ENCODE data around the gene MANF.

The MANF gene

DNA sequence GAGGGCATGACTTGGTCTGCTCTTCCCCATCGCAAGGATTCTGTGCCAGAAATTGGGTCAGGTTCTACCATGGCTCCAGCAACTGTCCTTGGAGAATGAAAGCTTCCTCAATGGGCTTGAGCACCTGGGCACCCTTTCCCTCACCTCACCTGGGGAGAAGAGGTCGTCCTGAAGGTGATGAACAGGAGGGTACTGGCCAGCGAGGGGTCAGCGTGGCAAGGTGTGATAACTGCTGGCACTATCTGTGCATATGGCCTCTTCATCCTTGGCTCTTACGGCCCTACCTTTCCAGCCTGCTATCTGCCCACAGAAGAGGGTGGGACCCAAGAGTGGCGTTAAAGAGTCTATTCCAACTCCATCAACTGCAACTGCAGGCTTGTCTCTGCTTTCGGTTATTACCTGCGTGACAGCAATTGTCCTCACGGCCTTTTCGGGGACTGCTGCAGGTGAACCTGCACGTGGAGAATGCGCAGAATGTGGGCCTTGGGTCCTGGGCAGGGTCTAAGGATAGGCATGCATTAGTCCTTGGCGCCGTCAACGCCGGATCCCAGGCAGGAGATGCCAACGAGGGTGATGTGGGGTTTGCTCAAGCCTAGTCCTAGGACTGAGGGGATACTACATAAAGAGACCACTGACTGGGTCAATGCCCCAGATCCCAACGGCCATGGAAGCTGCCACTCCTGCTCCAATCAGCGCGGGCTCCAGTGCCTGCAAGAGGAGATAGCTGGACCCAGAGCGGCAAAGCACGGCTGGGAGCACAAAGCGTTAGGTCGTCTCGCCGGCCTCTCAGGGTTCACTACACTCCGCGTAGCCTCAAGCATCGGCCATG is 5.4 kb downstream of the MANF start:
- DNase-seq = no peak

DNA sequence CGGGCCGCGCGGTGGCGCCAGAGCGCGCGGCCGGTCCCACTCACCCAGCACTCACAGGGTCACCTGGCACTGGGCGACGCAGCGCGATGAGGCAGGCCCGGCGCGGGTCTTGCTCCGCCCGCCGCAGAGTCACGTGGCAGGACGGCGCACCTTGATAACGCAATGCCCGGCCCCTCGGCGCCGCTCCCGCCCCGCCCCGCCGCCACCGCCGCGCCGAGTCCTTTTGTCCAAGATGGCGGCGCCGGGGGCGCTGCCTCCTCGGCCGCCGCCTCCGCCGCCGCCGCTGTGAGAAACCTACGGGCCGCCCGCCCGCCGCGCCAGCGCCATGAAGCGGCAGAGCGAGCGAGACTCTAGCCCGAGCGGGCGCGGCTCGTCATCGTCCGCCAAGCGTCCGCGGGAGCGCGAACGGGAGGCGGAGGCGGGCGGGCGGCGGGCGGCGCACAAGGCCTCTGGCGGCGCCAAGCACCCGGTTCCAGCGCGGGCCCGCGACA is 6.0 kb downstream of the MANF start, which contains the start of gene RBM15B:
Gene RBM15B, plus strand, starts transcription at position 211 of the 491 bp plus-strand sequence. Its CDS starts 115 bp downstream, at position 326.
- peak; percentile 74 for DNase-seq

DNA sequence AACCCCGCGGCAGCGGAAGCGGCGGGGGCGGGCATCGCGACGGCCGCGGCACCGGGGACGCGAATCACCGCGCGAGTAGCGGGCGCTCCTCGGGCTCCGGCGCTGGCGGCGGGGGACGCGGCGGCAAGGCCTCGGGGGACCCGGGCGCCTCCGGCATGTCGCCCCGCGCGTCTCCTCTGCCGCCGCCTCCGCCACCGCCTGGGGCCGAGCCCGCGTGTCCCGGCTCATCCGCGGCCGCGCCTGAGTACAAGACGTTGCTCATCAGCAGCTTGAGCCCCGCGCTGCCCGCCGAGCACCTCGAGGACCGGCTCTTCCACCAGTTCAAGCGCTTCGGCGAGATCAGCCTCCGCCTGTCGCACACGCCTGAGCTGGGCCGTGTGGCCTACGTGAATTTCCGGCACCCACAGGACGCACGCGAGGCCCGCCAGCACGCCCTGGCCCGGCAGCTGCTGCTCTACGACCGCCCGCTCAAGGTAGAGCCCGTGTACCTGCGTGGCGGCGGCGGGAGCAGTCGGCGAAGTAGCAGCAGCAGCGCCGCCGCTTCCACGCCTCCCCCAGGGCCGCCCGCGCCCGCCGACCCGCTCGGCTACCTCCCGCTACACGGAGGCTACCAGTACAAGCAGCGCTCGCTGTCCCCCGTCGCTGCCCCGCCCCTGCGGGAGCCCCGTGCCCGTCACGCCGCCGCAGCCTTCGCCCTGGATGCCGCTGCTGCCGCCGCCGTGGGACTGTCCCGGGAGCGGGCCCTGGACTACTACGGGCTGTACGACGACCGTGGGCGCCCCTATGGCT is 6.7 kb downstream of the MANF start:
- no peak for DNase-seq

DNA sequence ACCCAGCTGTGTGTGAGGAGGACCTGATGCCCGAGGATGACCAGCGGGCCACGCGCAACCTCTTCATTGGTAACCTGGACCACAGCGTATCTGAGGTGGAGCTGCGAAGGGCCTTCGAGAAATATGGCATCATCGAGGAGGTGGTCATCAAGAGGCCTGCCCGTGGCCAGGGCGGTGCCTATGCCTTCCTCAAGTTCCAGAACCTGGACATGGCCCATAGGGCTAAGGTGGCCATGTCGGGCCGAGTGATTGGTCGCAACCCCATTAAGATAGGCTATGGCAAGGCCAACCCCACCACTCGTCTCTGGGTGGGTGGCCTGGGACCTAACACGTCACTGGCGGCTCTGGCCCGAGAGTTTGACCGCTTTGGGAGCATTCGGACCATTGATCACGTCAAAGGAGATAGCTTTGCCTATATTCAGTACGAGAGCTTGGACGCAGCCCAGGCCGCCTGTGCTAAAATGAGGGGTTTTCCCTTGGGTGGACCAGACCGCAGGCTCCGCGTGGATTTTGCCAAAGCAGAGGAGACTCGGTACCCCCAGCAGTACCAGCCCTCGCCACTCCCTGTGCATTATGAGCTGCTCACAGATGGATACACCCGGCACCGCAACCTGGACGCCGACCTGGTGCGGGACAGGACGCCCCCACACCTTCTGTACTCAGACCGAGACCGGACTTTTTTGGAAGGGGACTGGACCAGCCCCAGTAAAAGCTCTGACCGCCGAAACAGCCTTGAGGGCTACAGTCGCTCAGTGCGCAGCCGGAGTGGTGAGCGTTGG is 7.5 kb downstream of the MANF start:
- no peak for DNase-seq

DNA sequence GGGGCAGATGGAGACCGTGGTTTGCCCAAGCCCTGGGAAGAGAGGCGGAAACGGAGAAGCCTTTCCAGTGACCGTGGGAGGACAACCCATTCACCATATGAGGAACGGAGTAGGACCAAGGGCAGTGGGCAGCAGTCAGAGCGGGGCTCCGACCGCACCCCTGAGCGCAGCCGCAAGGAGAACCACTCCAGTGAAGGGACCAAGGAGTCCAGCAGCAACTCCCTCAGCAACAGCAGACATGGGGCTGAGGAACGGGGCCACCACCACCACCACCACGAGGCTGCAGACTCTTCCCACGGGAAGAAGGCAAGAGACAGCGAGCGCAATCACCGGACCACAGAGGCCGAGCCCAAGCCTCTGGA is 8.0 kb downstream of the MANF start:
- no peak for DNase-seq

DNA sequence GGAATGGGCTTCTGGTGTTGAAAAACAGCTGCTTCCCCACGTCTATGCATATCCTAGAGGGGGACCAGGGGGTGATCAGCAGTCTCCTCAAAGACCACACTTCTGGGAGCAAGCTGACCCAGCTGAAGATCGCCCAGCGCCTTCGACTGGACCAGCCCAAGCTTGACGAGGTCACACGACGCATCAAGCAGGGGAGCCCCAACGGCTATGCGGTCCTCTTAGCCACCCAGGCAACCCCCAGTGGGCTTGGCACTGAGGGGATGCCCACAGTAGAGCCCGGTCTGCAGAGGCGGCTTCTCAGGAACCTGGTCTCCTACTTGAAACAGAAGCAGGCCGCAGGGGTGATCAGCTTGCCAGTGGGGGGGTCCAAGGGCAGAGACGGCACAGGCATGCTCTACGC is 8.5 kb downstream of the MANF start:
- DNase-seq = no peak

DNA sequence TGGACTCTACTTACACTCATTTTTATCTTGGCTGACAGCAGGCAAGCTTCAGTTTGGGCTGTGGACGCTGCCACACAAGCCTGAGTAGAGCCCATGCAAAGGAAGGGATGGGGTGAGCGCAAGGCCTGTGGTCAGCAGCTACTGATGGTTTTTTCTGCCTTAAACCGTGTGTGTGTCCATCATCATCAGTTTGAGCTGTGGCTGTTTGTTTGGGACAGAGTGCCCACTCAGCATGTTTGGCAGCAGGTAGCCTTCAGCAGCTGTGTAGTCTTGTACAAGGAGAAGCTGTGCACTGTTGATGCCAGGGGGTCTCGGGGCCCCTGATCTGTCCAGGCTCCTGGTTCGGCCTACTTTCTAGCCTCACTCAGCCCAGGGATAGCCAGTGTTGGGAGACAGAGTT is 9.4 kb downstream of the MANF start:
- DNase-seq = no peak

DNA sequence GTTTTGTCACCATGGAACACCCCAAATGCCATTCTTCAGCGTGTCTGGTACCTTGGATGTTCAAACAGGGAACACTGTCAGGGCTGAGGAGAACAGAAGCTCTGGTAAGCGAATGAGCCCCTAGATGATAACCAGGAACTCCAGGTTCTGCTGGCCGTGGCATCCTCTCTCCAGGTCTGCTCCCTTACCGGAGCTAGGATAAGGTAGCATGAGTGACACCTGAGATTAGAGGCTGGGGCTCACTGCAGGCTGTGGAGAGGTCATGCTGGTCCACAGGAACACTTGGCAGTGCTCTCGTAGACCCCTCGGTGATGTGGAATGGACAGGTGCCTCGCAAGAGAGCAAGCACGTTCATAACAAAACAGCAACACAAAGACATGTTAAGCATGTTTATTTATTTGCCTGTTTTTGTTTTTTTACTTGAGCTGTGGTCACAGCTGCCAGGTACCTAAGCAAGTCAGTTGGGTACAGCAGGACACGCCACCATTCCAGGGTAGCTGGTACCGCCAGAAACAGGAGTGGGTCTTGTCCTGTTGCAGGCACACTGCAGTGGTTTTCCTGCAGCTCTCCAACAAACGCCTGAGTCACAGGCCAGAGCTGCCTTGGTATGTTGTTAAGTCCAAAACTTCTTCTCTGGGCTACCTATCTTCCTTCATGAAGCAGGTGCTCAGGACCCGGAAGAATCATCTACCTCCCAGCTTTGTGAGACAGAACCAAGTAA is 10.6 kb downstream of the MANF start:
- no peak for DNase-seq

DNA sequence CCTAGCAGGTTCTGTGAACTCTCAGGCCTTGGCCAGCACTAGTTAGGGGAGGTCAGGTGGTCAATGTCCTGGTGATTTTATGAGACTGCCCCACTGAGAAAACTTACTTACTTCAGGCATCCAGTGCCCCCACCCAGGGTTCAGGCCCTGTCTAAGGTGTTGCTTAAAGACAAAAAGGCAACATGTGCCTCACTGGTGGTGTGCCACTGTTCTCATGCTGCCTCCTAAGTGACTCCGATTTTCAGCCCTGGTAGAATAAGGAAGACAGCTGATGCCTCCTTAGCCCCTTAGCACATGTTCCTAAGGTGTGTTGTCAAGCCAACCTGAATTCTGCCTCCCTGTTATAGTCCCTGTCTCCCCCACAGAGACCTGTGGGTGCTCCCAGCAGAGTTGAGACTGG is 11.3 kb downstream of the MANF start:
- no peak for DNase-seq

DNA sequence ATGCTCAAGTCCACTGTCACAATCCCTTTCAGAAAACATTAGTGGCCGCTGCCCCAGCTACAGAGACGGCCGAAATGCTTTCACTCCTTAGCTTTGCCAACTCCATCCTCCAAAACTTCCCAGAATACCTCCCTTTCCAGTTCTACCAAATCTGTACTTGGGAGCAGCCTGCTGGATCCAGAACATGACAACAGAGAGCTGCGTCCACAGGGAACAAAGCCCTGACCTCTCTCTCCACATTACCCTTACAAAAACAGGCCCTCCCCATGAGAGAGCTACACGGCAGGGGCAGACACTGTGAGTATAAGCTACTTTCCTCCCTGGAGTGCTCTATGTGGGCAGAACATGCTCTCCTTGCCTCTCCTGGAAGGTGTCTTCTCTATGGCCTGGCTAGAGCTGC is 12.3 kb downstream of the MANF start:
- no peak for DNase-seq

DNA sequence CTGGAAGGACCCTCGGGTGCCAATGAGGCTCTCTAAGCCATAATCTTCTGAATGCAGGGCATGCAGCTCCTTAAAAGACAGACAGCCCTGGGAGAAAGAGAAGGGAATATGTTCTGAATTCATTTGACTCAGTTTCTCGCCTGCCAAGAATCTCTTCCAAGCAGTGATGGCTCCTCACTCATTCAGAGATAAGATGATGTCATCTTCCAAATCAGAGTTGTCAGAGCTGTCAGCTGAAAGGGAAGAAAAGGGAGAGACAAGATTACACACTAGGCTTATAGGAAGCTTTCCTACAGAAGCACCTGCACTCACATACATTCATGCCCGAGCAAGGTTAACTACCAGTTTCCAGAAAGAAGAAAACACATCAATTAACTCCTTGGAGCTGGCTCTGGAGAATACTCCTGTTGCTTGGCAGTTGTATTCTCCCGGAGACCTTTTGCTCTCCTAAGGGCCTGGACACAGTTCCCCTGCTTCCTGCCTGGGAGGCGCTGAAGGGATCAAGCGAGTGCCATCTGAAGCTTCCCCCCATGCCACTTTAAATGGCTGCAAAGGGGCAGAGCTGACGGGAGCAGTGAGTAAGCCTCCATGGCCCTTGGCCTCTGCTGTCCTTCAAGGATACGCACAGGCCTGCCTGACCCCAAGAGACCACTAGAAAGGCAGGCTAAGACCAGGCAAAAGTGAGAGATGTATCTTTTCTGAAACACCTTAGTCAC is 13.7 kb downstream of the MANF start:
- DNase-seq = no peak

DNA sequence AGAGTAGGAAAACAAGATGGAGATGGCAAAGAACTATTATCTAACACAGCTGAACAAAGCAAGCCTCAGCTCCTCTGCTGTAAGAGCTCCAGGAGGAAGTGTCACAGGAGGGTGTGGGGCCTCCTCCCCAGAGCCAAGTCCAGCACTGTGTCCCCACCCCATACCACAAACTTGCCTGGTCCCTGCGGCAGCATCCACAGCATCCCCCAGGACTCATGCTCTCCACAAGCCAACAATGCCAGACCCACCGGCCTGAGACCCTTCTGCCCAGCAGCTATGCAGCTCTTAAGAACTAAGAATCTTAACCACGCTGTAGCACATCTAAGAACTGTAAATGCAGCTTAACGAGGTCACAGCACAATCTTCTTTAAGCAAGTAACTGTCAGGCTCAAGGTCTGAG is 15.1 kb downstream of the MANF start:
- DNase-seq = no peak

DNA sequence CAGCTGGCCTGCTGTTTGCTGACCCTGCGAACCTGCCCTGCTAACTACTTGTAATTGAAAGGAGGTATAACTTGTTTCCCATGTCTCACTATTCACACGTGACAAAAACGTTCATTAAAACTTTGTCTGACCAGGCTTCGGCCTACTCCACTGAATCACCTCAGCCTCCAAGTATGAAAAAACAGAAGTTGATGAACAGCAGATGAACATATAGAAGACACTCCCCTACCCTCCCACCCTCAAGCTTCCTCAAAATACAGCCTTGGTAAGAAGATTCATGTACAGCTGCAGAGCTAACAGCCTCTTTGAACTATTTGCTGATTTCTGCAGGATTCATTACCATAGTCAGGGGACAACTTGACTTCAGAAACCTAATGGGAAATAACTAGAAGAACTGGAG is 16.6 kb downstream of the MANF start:
- DNase-seq = no peak

DNA sequence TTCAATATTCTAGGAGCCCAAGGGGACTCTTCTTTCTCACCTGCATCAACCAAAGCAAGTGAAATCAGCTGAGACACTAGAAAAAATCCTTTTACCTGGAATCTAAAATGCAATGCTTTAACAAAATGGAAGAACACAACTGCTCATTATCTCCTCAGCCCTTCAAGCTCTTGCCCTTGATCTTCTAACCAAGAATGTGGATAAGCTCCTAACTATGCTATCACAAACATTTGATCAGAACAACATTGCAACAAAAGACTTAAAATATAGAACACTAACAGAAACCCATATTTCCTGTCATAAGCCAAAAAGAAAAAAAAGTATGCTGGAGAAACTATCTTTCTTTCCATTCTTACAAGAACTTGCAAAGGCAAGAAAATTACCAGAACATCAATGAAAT is 18.6 kb downstream of the MANF start:
- no peak for DNase-seq

DNA sequence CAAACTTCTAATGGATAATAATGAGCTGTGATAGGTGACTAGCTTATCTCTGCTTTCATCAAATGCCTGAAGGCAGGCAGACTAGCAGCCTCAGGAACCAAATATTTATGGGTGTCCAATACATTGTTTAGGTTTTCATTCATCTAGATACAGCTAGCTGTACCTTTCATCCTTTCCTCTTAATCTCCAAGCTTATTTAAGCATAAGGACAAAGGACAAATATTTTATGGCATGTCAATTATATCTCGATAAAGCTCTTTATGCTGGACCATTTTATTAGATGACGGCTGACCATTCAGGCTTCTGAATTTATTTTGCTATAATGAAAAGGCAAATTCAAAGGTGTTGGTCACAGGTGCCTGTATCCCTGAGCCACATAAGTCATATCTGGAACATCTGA is 22.9 kb downstream of the MANF start:
- no peak for DNase-seq

DNA sequence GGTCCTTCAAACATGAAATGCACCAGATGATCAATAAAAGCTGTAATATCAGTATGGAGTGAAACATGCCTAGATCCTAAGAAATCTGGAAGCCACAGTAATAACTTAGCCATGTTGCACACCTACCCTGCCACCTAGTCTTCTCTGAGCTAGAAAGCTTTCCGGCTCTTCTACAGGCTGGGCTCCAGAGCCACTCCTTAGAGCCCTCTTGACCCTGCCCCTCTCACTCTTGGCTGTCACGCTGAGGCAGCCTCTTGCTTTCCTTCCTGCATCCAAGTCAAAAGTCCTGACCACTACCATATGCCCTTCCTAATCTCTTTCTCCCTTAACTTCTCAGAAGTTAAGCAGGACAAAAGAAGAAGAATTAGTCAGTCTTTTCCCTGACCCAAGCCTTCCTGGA is 23.7 kb downstream of the MANF start:
- DNase-seq = no peak

DNA sequence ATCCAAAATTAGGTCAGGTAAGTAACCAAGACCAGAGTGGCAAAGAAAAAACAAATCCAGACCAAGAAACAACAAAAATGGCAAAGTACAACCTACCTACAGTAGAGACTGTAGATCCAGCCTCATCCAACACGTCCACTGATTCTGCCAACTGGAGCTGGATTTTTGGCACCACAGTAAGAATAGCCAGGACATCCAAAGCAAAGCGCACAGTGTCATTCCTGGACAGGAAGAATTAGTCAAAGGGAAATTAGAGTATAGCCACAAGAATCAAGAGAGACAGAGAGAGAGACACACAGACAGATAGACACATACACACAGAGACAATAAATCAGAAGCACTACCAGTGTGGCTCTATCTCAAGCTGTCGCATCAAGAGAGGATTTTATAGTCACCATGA is 37.1 kb downstream of the MANF start:
- no peak for DNase-seq

DNA sequence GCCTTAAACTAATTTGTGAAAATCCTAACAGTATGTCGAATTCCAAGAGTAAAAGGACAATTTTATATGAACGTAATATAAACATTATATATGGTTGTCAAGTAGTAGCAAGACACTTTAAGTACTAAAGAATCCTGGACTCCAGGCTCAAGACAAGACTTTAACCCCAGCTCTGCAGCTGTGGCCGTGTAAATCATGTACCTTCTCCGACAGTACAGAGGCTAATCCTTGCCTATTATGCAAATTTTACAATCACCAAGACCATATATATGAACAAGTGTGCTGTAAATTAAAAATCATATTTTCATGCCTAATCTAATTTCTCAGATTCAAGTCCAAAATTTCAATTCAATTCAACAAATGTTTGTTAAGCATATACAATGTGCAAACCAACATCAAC is 41.8 kb downstream of the MANF start:
- no peak for DNase-seq

DNA sequence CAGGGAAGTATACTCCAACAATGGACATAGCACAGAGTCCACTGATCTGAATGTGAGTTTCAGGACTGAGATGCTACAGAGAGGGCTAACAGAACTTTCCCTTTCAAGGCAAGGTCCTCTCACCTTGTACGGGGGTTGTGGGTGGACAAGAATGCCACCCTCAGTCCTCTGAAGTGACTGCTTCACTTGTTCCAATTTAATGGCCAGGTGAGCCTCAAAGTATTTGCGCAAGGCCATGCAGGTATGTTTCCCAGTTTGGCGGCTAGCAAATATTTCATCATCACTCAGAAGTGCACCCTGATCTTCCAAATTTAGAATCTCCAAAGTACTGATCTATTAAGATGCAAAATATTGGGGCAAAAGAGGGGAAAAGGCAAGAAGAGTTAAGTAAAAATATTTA is 44.0 kb downstream of the MANF start:
- no peak for DNase-seq

DNA sequence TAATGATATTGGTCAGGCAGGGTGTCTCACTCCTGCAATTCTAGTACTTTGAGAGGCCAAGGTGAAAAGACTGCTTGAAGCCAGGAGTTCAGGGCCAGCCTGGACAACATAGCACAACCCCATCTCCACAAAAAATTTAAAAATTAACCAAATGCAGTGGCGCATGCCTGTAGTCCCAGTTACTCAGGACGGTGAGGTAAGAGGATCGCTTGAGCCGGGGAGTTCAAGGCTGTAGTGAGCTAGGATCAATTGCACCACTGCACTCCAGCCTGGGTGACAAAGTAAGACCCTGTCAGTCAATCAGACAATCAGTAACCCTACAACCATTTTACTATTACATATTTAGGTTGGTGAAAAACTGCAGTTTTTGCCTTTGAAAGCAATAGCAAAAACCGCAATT is 49.0 kb downstream of the MANF start:
- DNase-seq = no peak

DNA sequence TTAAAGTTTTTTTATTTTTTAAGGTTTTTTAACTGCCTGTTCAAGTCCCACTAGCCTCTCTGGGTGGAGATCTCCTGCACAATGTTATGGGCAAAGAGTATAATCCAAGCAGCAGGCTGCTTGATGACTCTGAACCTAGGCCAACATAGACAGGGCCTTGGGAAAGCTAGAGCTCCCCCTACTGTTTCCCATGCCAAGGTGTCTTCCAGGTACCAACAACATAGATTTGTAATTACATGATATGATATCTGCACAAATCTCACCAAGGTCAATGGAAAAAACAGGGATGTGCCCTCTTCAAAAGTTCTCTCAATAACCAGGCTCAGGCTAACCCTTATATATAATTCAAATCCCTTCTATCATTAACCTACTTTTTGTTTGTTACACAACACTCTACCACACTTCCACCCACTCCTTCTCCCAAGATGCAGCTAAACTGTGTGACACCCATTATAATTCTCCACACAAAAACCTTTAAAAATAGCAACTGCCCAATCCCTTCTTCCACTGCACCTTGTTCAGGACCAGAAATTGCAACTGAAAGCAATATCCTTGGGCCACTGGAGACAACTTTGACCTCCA is 49.7 kb downstream of the MANF start:
- DNase-seq = no peak
